Measurements from ENCODE around the gene KCTD3. TPM values are rescaled to one million over a fixed set of nuclear protein-coding genes. Genes with fewer than 3 reads are reported as not detected.

The KCTD3 gene
- total RNA-seq, 1 donor from 2014 or later = 15.7 TPM

DNA sequence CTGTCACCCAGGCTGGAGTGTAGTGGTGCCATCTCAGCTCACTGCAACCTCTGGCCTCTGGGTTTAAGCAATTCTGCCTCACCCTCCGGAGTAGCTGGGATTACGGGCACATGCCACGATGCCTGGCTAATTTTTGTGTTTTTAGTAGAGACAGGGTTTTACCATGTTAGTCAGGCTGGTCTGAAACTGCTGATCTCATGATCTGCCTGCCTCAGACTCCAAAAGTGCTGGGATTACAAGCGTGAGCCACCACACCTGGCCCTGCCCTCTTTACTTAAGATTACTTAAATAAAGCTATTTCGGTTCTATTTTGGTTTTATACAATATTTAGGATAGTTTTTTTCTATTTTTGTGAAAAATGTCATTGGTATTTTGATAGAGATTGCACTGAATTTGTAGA lies 15.3 kb upstream of the KCTD3 start:
- no peak for DNase-seq (ENCODE audit: low spot score)
- intact Hi-C loops (cut with DNase I) = no loop called here

DNA sequence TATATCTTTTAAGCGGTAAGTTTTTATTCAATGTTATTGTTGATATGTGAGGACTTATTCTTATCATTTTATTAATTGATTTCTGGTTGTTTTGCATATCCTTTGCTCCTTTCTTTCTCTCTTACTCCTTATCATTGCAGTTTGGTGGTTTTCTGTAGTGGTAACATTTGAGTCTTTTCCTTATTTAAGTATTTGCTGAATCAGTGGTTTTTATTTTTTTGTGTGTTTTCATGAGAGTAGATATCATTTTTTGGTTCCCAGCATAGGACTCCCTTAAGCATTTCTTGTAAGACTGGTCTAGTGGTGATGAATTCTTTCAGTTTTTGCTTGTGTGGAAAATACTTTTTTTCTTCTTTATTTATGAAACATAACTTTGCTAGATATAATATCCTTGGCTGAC lies 12.2 kb upstream of the KCTD3 start:
- DNase-seq (ENCODE audit: low spot score) = no peak
- intact Hi-C loops (cut with DNase I) = no loop called here

DNA sequence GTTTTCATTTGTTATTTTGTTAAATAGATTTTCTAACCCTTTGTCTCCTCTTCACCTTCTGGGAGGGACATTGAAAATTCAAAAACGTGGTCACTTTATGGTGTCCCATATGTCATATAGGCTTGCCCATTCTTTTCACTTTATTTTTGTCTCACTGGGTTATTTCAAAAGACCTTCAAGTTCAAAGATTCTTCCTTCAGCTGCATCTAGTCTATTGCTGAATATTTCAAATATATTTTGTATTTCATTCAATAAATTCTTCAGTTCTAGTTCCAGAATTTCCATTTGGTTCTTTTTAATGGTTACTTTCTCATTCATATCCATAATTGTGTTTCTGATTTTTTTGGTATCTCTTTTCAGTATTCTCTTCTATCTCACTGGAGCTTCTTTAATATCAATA lies 11.6 kb upstream of the KCTD3 start:
- DNase-seq (ENCODE audit: low spot score) = no peak
- intact Hi-C loops (cut with DNase I) = no loop called here

DNA sequence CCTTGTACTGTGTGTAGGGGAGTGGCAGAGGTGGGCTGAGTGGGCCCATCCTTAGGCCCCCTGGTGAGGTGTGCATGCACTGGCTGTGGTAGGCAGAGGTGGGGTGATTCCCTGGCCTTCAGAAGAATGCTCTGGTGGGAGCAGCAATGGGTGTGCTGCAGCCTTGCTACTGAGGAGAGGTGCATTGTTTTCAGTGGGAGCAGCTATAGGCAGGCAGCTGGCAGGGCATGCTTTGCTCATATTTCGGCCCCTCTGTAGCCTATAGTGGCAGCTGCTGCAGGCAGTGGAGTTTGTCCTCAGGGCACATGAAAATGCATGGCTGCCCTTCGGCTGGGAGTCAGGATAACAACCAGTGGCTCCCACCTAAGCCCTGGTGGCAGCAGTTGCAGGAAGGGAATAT lies 10.1 kb upstream of the KCTD3 start:
- intact Hi-C loops (cut with DNase I) = no loop called here
- no peak for DNase-seq (ENCODE audit: low spot score)

DNA sequence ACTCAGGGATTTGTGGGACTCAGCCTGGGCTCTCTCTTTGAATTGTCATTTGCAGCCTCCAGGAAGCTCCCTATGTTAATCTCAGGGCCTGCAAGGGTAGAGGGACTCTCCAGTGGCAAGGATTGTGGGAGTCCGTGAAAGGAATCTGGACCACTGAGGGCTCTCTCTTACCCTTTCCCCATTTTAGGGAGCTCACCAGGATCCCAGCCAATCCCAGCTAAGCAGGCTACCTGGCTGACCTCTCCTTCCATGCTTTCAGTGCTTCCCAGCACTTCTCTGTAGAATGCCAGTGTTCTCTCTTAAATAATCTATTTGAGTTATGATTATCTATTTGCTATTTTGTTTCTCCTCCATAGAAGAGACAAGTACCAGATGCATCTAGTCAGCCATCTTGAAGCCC lies 9.6 kb upstream of the KCTD3 start:
- intact Hi-C loops (cut with DNase I) = no loop called here
- DNase-seq (ENCODE audit: low spot score) = no peak

DNA sequence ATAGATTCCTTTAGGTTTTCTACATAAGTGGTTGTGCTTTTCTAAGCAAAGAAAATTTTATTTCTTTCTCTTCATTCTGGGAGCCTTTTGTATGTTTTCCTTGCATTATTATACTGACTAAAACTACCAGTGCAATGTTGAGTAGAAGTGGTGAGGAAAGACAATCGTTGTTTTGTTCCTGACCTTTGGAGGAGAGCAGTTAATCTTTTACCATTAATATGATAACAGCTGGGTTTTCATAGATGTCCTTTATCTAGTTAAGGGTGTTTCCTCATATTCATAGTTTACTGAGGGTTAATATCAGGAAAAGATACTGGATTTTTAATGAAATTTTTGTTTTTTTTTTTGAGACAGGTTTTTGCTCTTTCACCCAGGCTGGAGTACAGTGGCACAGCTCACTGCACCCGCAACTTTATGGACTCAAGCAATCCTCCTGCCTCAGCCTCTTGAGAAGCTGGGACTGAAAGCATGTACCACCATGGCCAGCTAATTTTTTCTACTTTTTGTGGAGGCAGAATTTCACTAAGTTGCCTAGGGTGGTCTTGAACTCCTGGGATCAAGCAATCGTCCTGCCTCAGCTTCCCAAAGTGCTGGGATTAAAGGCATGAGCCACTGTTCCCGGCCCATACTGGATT lies 9.0 kb upstream of the KCTD3 start:
- DNase-seq (ENCODE audit: low spot score) = no peak
- intact Hi-C loops (cut with DNase I) = no loop called here

DNA sequence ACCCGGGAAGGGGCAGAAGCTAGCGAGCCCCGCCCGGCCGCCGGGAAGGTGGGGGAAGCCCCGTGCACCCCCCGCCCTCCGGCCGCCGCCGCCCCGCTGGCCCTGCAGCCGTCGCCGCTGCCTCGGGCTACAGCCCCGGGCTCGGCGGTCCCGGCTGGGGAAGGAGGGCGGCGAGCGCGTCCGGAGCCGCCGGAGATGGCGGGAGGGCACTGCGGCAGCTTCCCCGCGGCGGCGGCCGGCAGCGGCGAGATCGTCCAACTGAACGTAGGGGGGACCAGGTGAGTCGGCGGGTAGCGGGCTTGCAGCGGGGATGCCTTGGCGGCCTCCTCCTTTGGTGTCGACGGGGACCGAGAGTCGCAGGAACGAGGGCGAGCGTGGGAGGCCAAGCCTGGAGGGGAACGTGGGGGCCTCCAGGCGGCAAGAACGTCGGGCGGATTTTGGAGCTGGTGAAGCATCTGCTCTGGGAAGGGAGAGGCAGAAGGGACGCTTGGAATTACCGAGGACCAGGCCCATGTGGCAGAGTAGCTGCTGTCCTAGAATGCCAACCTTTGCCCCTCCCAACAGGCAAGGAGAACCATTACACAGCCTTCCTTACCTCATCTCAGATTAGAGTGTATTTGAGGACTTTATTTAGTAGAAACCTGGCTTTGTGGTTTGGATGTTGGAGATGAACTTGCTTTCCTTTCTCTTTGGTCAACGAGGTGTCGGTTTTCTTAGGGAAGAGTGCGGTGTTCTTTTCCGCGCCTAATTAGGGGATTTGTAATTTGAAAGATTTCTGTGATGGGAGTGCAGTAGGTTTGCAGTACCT lies 591 bp downstream of the KCTD3 start:
- intact Hi-C loops (cut with DNase I) = no loop called here
- no peak for DNase-seq (ENCODE audit: low spot score)

DNA sequence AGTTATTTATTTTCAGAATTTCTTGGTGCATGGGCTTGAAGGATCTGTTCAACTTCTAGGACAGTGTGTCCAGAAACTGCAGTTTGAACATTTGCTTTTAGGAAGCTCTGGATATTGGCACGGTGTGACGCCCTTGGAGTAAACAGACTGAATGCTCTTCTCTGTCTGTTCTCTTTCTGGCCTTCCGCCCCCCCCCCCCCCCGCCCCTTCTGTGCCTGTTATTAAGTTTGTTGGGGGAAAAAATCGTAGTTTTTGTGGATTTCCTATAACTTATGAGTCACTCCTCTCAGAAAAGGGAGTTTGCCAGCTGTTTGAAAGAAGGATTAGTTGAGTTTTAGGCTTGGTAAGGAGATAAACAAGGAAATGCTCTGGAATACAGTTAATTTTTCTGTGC lies 1.2 kb downstream of the KCTD3 start:
- DNase-seq (ENCODE audit: low spot score) = no peak

DNA sequence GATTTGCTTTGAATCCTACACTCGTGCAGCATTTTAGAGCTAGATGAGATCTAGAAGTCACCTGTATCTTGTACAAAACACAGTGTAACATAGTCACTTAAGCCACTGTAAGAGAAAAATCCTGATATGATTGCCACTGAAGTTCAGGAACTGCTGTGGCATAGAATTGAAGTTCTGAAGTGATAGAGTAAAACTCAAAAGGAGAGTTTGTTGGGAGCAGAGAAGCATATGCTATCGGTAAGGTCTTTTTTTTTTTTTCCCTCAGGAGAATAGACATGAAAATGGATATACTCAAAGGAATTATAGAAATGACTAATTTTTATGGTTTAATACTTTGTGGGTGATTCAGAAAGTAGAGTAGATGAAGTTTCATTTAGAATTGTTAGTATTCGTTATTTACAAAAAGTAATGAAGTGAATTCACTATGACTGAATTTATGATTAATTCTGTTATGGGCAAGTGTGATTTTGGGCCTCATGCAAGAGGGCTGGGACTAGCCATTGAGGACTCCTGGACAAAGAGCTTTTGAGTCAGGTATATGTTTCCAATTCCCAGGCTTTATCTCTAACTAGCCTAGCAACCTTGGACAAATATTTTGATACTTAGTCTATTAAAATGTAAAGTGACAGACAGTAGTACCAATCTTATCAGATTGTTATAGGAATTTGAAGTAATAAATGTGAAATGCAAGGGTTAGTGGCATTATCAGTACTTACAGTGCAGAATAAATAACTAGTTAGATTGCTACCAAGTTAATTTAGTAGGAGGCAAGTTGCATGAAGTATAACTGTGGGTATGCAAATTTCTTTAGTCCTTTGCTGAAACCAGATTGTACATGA lies 3.1 kb downstream of the KCTD3 start:
- DNase-seq (ENCODE audit: low spot score) = no peak
- intact Hi-C loops (cut with DNase I) = no loop called here

More for the DNA sequence above, 1.2 kb downstream of the KCTD3 start:
- intact Hi-C loops (cut with DNase I) = no loop called here

DNA sequence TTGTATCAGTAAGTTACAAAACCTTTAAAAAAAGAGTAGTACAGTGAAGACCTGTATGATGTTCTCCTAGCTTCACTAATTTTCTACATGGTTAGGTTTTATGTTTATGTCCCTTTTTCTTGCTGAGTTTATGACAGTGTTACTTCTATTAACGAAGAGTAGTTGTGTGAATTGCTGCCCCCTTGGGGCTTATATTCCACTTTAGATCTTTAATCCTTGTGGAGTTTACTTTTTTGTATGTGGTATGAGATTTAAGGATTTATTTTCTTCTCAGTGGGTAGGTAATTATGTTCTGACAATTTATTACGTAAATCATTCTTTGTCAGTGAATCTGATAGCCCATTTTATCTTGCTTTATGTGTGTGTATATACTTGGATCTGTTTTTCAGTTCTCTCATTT lies 14.8 kb downstream of the KCTD3 start:
- no peak for DNase-seq (ENCODE audit: low spot score)
- intact Hi-C loops (cut with DNase I) = no loop called here

DNA sequence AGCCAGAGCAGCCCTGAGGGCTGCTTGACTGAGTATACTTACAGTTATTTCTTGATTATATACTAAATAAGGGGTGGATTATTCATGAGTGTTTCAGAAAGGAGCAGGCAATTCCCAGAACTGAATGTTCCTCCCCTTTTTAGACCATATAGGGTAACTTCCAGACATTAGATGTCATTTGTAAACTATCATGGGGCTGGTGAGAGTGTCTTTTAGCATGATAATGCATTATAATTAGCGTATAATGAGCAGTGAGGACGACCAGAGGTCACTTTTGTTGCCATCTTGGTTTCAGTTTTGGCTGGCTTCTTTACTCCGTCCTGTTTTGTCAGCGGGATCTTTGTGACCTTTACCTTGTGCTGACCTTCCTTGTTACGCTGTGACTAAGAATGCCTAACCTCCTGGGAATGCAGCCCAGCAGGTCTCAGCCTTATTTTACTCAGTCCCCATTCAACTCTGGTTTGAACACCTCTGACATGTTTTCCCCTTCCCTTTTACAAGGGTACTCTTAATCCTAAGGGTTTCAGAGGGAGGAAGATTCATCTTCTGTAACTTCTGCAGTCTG lies 16.2 kb downstream of the KCTD3 start:
- DNase-seq (ENCODE audit: low spot score) = no peak
- intact Hi-C loops (cut with DNase I) = no loop called here

DNA sequence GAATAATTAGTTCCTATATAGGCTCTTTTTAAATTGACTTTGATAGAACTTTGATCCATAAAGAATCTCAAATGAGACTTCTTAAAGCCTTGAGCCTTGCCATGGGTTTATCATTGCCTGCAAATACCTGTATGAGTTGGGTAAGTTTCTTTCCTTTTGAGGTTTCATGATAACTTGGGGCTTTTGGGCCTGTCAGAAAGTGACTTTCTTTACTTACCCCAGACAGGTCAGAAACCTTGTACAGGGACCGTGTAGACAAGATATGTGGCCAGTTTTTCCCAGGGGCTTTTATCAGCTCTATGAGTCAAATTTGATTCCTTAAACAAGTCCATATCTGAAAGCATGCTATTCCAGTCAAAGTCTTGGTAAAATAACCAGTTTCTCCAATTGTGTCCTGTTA lies 17.3 kb downstream of the KCTD3 start:
- DNase-seq (ENCODE audit: low spot score) = no peak
- intact Hi-C loops (cut with DNase I) = no loop called here

DNA sequence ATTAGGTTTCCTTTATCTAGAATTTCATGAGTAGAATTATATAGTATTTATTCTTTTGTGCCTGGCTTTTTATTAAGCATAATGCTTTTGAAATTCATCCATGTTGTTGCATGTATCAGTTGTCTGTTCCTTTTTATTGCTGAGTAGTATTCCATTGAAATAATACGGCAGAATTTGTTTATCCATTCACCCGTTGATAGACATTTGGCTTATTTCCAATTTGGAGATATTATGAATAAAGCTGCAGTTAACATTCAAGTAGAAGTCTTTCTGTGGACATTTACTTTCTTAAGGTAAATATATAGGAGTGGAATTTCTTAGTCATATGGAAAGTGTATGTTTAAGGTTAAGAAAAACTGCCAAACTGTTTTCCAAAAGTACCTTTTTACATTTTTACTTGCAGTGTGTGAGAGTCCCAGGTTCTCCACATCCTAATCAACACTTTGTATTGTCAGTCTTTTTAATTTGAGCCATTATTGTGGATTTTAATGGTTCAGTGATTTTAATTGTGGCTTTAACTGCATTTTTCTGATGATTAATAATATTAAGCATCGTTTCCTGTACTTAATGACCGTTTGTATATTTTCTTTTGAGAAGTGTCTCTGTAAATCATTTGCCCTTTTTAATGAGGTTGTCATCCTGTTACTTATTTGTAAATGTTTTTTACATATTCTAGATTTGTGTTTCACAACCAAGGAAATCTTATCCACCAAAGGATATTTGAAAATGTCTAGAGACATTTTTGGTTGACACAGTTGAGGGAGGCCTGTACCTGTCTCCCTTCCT lies 22.7 kb downstream of the KCTD3 start:
- intact Hi-C loops (cut with DNase I) = no loop called here

DNA sequence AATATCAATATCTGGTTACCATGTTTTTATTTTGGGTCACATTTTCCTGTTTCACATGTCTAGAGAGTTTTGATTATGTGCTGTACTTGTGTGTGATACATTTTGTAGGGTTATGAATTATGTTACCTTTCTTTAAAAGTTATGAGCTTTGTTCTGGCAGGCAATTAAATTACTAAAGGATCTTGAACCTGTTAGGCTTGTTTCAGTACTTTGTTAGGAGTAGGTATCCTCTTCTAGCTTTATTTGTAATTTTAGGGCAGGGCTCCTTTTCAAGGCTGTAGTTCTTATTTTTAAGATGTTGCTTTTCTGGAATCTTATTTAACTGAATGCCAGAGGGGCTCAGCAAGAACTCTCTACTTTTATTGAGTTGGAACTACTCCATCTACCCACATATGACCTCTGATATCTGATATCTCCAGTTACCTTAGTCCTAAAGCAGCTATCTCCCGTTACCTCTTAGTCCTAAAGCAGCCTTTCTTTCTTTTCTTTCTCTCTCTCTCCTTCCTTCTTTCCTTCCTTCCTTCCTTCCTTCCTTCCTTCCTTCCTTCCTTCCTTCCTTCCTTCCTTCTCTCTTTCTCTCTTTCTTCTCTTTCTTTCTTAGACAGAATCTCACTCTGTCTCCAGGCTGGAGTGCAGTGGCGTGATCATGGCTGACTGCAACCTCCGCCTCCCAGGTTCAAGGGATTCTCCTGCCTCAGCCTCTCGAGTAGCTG lies 23.8 kb downstream of the KCTD3 start:
- intact Hi-C loops (cut with DNase I) = no loop called here
- DNase-seq (ENCODE audit: low spot score) = no peak

More for the DNA sequence above, 22.7 kb downstream of the KCTD3 start:
- no peak for DNase-seq (ENCODE audit: low spot score)

DNA sequence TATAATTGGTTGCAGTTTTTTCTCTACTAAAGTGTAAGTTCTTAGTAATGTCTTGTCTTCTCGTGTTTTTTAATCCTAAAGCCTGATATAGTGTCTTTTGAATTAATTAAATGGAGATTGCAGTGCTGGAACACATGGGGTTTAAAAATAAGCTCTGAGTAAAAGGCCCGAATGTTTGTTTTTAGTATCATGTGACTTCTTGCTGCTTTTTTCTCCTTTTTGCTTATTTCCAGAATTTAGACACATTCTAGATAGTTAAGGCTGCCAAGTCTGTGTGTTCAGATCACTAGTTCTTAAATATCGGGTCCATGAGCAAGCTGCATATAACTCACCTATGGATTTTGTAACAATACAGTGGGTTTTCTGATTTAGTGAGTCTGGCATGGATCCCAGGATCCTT lies 27.5 kb downstream of the KCTD3 start:
- DNase-seq (ENCODE audit: low spot score) = no peak
- intact Hi-C loops (cut with DNase I) = no loop called here

DNA sequence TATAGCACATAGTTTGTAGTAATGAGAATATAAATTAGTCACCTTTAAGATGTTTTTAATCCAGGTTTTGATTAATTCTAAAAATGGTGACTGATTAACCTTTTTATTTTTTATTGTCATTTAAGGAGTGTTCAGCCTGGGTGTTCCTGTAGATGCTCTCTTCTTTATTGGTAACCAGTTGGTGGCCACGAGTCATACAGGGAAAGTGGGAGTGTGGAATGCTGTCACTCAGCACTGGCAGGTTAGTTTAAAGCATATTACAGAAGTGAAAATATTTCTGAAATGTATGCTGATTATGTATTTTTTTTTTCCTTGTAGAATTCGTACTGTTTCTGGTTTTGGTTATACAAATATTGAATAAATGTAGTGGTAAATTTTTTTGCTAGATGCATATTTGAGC lies 28.1 kb downstream of the KCTD3 start:
- no peak for DNase-seq (ENCODE audit: low spot score)
- intact Hi-C loops (cut with DNase I) = no loop called here

DNA sequence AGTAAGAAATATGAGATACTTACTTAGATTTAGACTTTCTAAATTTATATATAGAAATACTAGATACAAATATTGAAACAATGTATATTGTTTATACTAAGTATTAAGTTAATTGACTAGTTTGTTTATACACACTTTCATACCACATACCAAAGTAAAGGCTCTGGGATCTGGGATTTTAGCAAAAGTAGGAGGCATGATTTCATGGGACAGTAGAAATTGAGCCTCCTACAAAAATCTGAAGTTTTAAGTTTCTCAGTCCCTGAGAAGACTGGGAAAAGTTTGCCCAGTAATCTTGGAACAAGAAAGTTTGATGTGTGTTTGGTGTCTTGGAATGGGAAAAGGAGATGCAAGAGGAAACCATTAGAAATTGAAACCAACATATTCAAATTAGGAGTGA lies 30.9 kb downstream of the KCTD3 start:
- intact Hi-C loops (cut with DNase I) = no loop called here
- no peak for DNase-seq (ENCODE audit: low spot score)

DNA sequence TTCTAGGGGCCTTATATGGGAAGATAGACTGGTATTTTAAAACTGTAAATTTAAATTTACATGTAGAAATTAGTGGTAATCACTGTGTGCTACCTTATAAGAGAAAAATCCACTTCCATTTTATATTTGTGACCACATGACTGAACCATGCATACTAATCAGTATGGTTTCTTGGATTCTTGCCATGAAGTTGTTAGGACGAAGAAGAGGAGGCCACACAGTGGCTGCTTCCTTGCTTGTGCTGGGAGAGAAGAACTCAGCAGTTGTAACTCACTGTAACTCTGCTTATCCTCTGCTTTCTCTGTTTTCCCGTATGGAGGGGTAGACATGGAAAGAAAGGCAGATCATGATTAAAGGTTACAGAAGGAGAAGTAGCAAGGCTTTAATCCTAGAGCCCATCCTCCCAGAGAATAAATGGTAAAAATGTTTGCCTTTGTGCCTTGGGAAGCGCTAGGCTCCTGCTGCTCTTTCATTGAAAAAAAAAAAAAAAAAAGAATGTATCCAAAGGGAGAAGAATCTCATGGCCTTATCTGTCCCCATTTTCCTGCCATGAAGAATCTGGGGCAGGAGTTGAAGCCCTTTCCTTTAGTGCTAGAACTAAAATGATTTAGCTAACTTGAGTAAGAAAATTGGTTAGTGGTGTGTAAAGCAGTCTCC lies 32.4 kb downstream of the KCTD3 start:
- no peak for DNase-seq (ENCODE audit: low spot score)
- intact Hi-C loops (cut with DNase I) = no loop called here

Measured in cardiac septum (tissue), 1 donor.